Right lobe of liver (tissue), 4 donors: ENCODE measurements around the gene LIPE.

Experiments
- CTCF ChIP-seq, 4 donors: fragments of 200-600 bp in 3 of 4; fragments of 450-650 bp in 1 of 4; IDR thresholded peaks; one replicate each; pipeline versions ENCODE4 v1.5.1 to v1.8.0; 2016 to 2022; ENCODE audit warnings: antibody characterized with exemption in 4 of 4, mild to moderate bottlenecking in 2 of 4
- POLR2A ChIP-seq: fragments of 450-650 bp; IDR thresholded peaks from one replicate; pipeline ENCODE4 v1.6.1; 2017; ENCODE audit warnings: antibody characterized with exemption, mild to moderate bottlenecking
- donor health status: DM: no; HTN: no; CAD: no.
- donor health status: DM: no; HTN: no; CAD: no.
- donor health status: DM: no; HTN: yes; CAD: no.

GRCh38 chr19:42461700-42462324 is 34.6 kb upstream of the LIPE start:
- TF ChIP-seq CTCF (IDR thresholded peaks at IDR 0.05) (no peak), POLR2A (no peak)
